Measurements from ENCODE around the gene SDS.

SDS gene

GRCh38 chr12:113398346-113399290, 5.1 kb downstream of the SDS start:
- no peak for DNase-seq

- DNase-seq, result no peak
Observed at GRCh38 chr12:113397497-113398197, 6.0 kb downstream of the SDS start.

- DNase-seq, result no peak
Observed at GRCh38 chr12:113396828-113397496, 6.7 kb downstream of the SDS start.

DNA sequence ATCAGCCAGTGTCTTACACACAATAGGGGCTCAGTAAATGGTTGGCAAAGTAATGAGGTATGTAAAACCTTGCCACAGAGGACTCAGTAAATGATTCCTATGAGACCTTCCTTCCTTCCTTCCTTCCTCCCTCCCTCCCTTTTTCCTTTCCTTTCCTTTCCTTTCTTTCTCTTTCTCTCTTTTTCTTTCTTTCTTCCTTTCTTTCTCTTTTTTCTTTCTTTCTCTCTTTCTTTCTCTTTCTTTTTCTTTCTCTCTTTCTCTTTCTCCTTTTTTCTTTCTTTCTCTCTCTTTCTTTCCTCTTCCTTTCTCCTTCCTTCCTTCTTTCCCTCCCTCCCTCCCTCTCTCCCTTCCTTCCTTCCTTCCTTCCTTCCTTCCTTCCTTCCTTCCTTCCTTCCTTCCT, 7.5 kb downstream of the SDS start:
- no peak for DNase-seq

DNA sequence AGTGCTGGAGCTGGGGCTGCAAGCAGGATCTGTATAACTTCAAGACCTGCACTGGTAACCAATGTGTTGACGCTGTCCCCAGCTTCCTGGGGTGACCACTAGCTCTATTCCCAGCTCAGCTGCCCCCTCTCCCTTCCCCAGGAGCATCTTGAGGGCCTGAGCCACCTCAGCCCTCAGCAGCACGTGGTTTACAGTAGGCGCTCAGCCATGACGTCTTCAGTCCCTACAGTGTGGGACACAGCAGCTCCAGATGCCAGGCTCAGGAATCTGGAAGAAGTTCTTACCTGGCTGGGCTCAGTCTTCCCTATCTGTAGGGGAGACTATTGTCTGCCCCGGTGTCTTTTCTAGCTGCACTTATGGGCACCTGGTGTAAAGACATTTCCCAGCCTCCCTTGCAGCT, 8.6 kb downstream of the SDS start:
- no peak for DNase-seq

- DNase-seq, result no peak
Observed at GRCh38 chr12:113393749-113394148, 9.9 kb downstream of the SDS start.

DNA sequence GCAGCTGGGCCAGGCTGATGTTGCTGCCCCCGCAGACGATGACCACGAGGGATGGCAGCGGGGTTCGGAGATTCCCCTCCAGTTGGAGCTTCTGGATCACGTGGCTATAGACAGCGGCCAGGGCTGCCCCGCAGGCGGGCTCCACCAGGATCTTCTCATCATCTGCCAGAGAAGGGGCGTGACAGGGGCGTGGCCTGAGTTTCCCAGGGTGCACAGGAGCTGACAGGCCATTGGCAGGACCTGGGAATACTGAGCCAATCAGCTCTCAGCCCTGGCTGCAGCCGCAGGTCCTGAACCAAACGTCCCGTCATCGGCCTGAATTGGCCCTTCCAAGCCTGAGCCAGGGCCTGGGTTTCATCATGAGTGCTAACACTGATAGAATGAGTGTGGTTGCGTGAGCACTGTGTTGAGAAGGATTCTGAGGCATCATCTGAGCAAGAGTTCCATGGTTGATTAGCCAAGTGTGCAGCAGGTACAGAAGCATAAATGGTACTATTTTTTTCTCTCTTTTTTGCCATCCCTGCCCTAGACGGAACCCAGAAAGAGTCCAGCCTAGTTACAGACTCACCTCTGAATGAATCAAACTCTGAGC, 10.6 kb downstream of the SDS start:
- DNase-seq, result no peak

DNA sequence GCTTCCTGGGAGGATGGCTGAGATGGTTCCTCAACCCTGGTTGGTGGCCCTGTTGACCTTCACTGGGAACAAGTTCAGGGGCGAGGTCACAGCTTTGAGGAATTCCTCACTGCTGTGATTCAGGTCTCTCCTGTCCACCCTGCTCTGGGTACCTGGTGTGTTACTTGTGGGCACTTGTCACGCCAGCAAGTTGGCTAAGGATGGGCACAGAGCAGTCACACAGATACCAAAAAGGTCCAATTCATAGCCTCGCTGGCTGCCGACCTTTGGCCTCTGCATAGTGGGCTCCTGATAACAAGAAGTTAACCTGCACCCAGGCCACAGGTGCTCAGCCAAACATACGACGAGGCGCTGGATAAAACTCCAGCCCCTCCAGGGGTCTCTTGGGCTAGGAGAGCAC, 11.2 kb downstream of the SDS start:
- DNase-seq, result no peak

GRCh38 chr12:113391650-113392337, 11.9 kb downstream of the SDS start:
- DNase-seq, result no peak

DNA sequence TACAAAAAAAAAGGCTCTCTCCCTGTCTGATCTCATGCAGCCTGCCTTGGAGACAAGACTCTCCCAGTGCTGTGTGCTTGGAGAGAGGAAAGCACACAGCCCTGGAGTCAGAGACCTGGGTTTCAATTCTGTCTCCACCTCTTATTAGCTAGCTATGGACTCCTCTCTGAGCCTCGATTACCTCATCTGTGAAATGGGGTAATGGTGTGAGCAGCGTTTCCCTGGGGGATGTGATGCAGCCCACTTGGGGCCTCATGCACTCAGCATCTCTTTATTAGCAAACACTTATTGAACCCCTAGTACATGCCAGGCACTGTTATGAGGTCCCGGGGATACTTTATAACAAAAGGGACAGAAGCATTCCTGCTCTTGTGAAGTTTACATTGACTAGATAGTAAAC, 12.5 kb downstream of the SDS start:
- no peak for DNase-seq

GRCh38 chr12:113390064-113391043, 13.3 kb downstream of the SDS start:
- no peak for DNase-seq

DNA sequence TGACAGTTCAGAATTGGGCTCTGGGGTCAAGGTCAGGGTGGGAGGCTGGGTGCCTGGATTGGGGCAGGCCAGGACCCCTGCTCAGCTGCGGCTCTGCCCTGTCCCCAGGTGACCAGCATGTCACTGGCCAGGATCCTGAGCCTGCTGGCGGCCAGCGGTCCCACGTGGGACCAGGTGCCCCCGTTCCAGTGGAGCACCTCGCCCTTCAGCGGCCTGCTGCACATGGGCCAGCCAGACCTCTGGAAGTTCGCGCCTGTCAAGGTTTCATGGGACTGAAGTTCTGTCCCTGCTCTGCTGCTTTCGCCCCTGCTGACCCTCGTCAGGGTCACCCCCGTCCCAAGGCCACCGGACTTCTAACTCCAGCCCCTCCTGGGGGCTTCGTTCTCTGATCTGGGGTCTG, 15.3 kb downstream of the SDS start:
- no peak for DNase-seq

- no peak for DNase-seq
Observed at GRCh38 chr12:113387631-113388030, 16.1 kb downstream of the SDS start.

DNA sequence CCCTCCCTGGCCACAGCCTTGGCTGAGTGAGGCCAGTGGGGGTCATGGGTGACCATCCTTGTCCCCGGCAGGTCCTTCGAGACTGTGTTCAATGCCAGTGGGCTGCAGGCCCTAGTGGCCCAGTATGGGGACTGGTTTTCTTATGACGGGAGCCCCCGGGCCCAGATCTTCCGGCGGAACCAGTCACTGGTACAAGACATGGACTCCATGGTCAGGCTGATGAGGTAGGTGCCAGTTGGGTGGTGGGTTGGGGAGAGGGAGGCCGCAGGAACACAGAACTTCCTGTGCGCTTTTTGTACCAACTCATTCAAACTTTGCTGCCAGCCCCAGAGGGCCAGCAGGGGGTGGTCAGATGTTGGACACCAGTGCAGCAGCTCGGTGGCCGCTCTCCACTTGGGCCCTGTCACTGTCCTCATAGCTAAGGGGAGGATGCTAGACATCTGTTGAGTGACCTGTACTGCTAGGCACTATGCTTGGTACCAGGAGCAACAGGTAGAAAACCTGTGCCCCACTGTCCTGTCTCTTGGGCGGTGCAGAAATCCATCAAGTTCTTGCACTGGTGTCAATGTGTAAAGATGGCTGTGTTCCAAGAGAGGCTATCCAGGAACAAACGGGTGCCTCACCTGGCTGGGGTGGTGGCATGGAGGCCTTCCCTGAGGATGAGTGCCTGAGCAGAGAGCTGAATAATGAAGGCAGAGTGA, 16.7 kb downstream of the SDS start:
- no peak for DNase-seq

DNA sequence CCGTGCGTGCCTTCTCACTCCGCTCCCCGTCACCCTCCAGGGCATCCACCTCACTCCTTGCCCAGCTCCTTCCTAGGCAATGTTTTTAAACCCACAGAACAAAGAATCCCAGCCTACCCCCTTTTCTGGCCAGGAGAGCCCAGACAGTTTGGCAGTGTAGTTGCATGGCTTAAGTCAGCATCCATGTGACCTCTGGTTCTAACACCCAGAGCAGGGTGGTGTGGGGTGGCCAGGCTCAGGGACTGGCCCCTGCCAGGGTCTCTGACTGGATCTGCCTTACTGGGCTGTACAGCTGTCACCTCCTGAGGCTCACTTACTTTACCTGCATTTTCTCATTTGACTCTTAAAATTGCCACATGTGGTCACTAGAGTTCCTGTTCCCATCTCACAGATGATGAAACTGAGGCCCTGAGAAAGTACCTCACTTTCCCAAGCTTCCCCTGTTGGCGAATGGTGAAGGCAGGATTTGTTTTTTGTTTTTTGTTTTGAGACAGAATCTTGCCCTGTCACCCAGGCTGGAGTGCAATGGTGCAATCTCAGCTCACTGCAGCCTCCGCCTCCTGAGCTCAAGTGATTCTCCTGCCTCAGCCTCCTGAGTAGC, 18.3 kb downstream of the SDS start:
- DNase-seq, result no peak

- DNase-seq, result no peak
Observed at GRCh38 chr12:113384778-113385177, 18.9 kb downstream of the SDS start.

DNA sequence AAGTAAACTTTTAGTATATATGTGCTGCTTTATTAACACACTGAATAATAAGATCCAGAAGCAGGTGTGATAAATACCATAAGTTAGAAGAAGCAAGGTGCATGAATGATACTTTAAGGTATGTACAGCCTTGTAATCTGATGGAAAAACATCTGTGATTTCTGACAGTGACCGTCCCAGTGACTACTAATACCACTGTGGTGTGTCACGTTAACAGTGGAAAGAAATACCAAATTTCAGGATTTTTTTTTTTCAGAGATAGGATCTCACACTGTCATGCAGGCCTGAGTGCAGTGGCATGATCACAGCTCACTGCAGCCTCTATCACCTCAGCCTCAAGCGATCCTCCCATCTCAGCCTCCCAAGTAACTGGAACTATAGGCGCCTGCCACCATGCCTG, 21.5 kb downstream of the SDS start:
- DNase-seq, result no peak

- no peak for DNase-seq
Observed at GRCh38 chr12:113381220-113381619, 22.5 kb downstream of the SDS start.

- DNase-seq, result no peak
Observed at GRCh38 chr12:113378291-113378690, 25.4 kb downstream of the SDS start.

GRCh38 chr12:113374823-113375428, 28.8 kb downstream of the SDS start:
- no peak for DNase-seq

Measured in CD4-positive, alpha-beta T cell treated with Interleukin-17A for 4 hours (primary cell).